Measurements from ENCODE around the gene PIH1D1. TPM values are rescaled to one million over a fixed set of nuclear protein-coding genes. Genes with fewer than 3 reads are reported as not detected.

PIH1D1 gene
- total RNA-seq, 2 donors from 2014 or later: 80.8 to 103 TPM

- no peak for DNase-seq
- Histone ChIP-seq H3K4me1 (peaks cover 4% of the 10 kb centered on the region), H3K9me3 (no peaks in the 10 kb centered on the region), H3K27ac (no peak overlapping the region), H3K36me3 (no peaks in the 10 kb centered on the region), H3K4me3 (no peak overlapping the region), H3K9ac (ENCODE audit: low read depth in 2 of 2, low read length in 2 of 2) (no peak overlapping the region), H3K27me3 (peaks cover 52% of the 10 kb centered on the region)
- TF ChIP-seq CTCF (IDR thresholded peaks at IDR 0.05): no peak
- intact Hi-C loops (cut with DNase I): no loop called here
These were observed 33.1 kb downstream of the PIH1D1 start for GRCh38 chr19:49418511-49418910.

GRCh38 chr19:49417088-49417487, 34.5 kb downstream of the PIH1D1 start:
- H3K9me3 ChIP-seq: no peaks in the 10 kb centered on the region
- intact Hi-C loops (cut with DNase I): no loop called here
- peaks cover 37% of the 10 kb centered on the region for H3K27me3 ChIP-seq
- no peak overlapping the region for H3K27ac ChIP-seq
- TF ChIP-seq CTCF (IDR thresholded peaks at IDR 0.05): no peak
- H3K4me3 ChIP-seq: no peak overlapping the region
- no peak overlapping the region for H3K9ac ChIP-seq (ENCODE audit: low read depth in 2 of 2, low read length in 2 of 2)
- H3K36me3 ChIP-seq: no peaks in the 10 kb centered on the region
- DNase-seq: no peak
- H3K4me1 ChIP-seq: no peaks in the 10 kb centered on the region

GRCh38 chr19:49415810-49416200, 35.8 kb downstream of the PIH1D1 start:
- no peaks in the 10 kb centered on the region for H3K36me3 ChIP-seq
- no peak for DNase-seq
- no peaks in the 10 kb centered on the region for H3K4me1 ChIP-seq
- no peak overlapping the region for H3K27ac ChIP-seq
- peaks cover 26% of the 10 kb centered on the region for H3K27me3 ChIP-seq
- H3K9ac ChIP-seq (ENCODE audit: low read depth in 2 of 2, low read length in 2 of 2): no peak overlapping the region
- no peak overlapping the region for H3K4me3 ChIP-seq
- TF ChIP-seq CTCF (IDR thresholded peaks at IDR 0.05): no peak
- no peaks in the 10 kb centered on the region for H3K9me3 ChIP-seq
- intact Hi-C loops (cut with DNase I): no loop called here

GRCh38 chr19:49415102-49415809, 36.4 kb downstream of the PIH1D1 start:
- Histone ChIP-seq H3K9me3 (no peaks in the 10 kb centered on the region), H3K36me3 (no peaks in the 10 kb centered on the region), H3K4me3 (no peak overlapping the region), H3K4me1 (no peaks in the 10 kb centered on the region), H3K27ac (no peak overlapping the region), H3K9ac (ENCODE audit: low read depth in 2 of 2, low read length in 2 of 2) (no peak overlapping the region), H3K27me3 (peaks cover 21% of the 10 kb centered on the region)
- intact Hi-C loops (cut with DNase I): no loop called here
- no peak for DNase-seq
- TF ChIP-seq CTCF (IDR thresholded peaks at IDR 0.05): no peak

GRCh38 chr19:49414256-49414655, 37.4 kb downstream of the PIH1D1 start:
- Histone ChIP-seq H3K9ac (ENCODE audit: low read depth in 2 of 2, low read length in 2 of 2) (no peak overlapping the region), H3K27me3 (peaks cover 12% of the 10 kb centered on the region), H3K36me3 (no peaks in the 10 kb centered on the region), H3K9me3 (no peaks in the 10 kb centered on the region), H3K4me1 (no peaks in the 10 kb centered on the region), H3K27ac (no peak overlapping the region), H3K4me3 (no peak overlapping the region)
- intact Hi-C loops (cut with DNase I): no loop called here
- no peak for TF ChIP-seq CTCF (IDR thresholded peaks at IDR 0.05)
- DNase-seq: no peak

Data from colonic mucosa (tissue), 4 donors.